HepG2 (cell line): ENCODE results near the gene FEV. TPM values are rescaled to one million over a fixed set of nuclear protein-coding genes. Genes with fewer than 3 reads are reported as not detected.

ENCODE experiments used
- CENPBD1 ChIP-seq: sonication (generic); formaldehyde crosslinking; IDR thresholded peaks from 2 replicates; pipeline ENCODE4 v1.8.0; 2022; ENCODE audit warnings: missing genetic modification reagents, low read depth, mild to moderate bottlenecking, borderline replicate concordance
- KDM4B ChIP-seq: sonication (generic); formaldehyde crosslinking; IDR thresholded peaks from 2 replicates; pipeline ENCODE4 v1.4.0; 2020; ENCODE audit warnings: missing genetic modification reagents
- KDM5B ChIP-seq: sonication (generic); formaldehyde crosslinking; IDR thresholded peaks from 2 replicates; pipeline ENCODE4 v1.4.0; 2020; ENCODE audit warnings: missing genetic modification reagents, mild to moderate bottlenecking, borderline replicate concordance
- MEIS2 ChIP-seq: sonication (generic); formaldehyde crosslinking; IDR thresholded peaks from 2 replicates; pipeline ENCODE4 v1.9.0; 2021; ENCODE audit warnings: mild to moderate bottlenecking, missing genetic modification reagents
- MZF1 ChIP-seq: sonication (generic); formaldehyde crosslinking; IDR thresholded peaks from 2 replicates; pipeline ENCODE4 v1.8.1; 2023; ENCODE audit warnings: mild to moderate bottlenecking, missing genetic modification reagents, borderline replicate concordance
- ONECUT2 ChIP-seq: sonication (generic); formaldehyde crosslinking; IDR thresholded peaks from 2 replicates; pipeline ENCODE4 v1.4.0; 2020; ENCODE audit warnings: missing genetic modification reagents
- PAXIP1 ChIP-seq: sonication (generic); formaldehyde crosslinking; conservative IDR thresholded peaks from 2 replicates; pipeline ENCODE4 v1.4.0; 2020; ENCODE audit warnings: mild to moderate bottlenecking, missing genetic modification reagents, moderate library complexity
- PITX1 ChIP-seq: sonication (generic); formaldehyde crosslinking; IDR thresholded peaks from 2 replicates; pipeline ENCODE4 v1.5.1; 2020; ENCODE audit warnings: mild to moderate bottlenecking, missing genetic modification reagents
- REXO4 ChIP-seq: sonication (generic); formaldehyde crosslinking; IDR thresholded peaks from 2 replicates; pipeline ENCODE4 v1.8.0; 2022; ENCODE audit warnings: missing genetic modification reagents, mild to moderate bottlenecking, borderline replicate concordance
- SETDB1 ChIP-seq: sonication (generic); formaldehyde crosslinking; IDR thresholded peaks from 2 replicates; pipeline ENCODE4 v1.5.1; 2020; ENCODE audit warnings: missing genetic modification reagents, mild to moderate bottlenecking, borderline replicate concordance
- SMAD1 ChIP-seq: sonication (generic); formaldehyde crosslinking; IDR thresholded peaks from 2 replicates; pipeline ENCODE4 v1.4.0; 2020; ENCODE audit warnings: missing genetic modification reagents, low read depth, mild to moderate bottlenecking, borderline replicate concordance
- SYNCRIP ChIP-seq: fragments of 200-400 bp; formaldehyde crosslinking; IDR thresholded peaks from 2 replicates; pipeline ENCODE4 v1.6.1; 2018; ENCODE audit warnings: mild to moderate bottlenecking, low read depth, low read length; ENCODE audit not compliant: insufficient read depth
- TEAD2 ChIP-seq: sonication (generic); formaldehyde crosslinking; IDR thresholded peaks from 2 replicates; pipeline ENCODE4 v1.9.0; 2021; ENCODE audit warnings: missing genetic modification reagents
- ZBTB25 ChIP-seq: IDR thresholded peaks from 2 replicates; pipeline ENCODE4 v1.6.1; 2018; ENCODE audit warnings: missing genetic modification reagents
- ZFP82 ChIP-seq: sonication (generic); formaldehyde crosslinking; IDR thresholded peaks from 2 replicates; pipeline ENCODE4 v1.5.1; 2020; ENCODE audit warnings: mild to moderate bottlenecking, missing genetic modification reagents, borderline replicate concordance
- ZFP91 ChIP-seq: sonication (generic); formaldehyde crosslinking; IDR thresholded peaks from 2 replicates; pipeline ENCODE4 v1.9.0; 2022; ENCODE audit warnings: missing genetic modification reagents, mild to moderate bottlenecking, borderline replicate concordance
- ZNF253 ChIP-seq: sonication (generic); formaldehyde crosslinking; IDR thresholded peaks from 2 replicates; pipeline ENCODE4 v1.8.0; 2022; ENCODE audit warnings: mild to moderate bottlenecking, missing genetic modification reagents, borderline replicate concordance
- ZNF276 ChIP-seq: sonication (generic); formaldehyde crosslinking; IDR thresholded peaks from 2 replicates; pipeline ENCODE4 v1.4.0; 2020; ENCODE audit warnings: mild to moderate bottlenecking, low read depth, missing genetic modification reagents
- ZNF672 ChIP-seq: sonication (generic); formaldehyde crosslinking; IDR thresholded peaks from 2 replicates; pipeline ENCODE4 v1.8.1; 2022; ENCODE audit warnings: missing genetic modification reagents
- ZNF850 ChIP-seq: sonication (generic); formaldehyde crosslinking; conservative IDR thresholded peaks from 2 replicates; pipeline ENCODE4 v1.9.0; 2021; ENCODE audit warnings: mild to moderate bottlenecking, missing genetic modification reagents
- polyA plus RNA-seq, 8 experiments: library from polyadenylated mRNA; depleted of rRNA in 3 of 8; stranded (reverse) in 7 of 8; unstranded in 1 of 8; fragments of >200 nt; fragmentation: Illumina TruSeq in 4 of 8; extraction: Trizol in 4 of 8; gene quantifications; 2 replicates each; pipeline versions ENCODE4 v1.2.1 to v1.2.3, GENCODE V29; 2011 to 2016; ENCODE audit warnings: low read depth in 4 of 8, missing spikeins in 1 of 8, mixed read lengths in 1 of 8; ENCODE audit not compliant: insufficient read depth in 1 of 8
- total RNA-seq, 5 experiments: library from RNA; depleted of rRNA; stranded (reverse); fragments of >200 nt; fragmentation: Illumina TruSeq; extraction: Trizol; gene quantifications; 2 replicates each; pipeline ENCODE4 v1.2.3, GENCODE V29; 2016; ENCODE audit warnings: low read depth in 1 of 5

The FEV gene
- total and polyA plus RNA-seq, 2 of the 13 experiments (the other 11 are each of a cell fraction or from before 2014, with no cell fraction given) = not detected

GRCh38 chr2:218962859-218963492 is 22.0 kb downstream of the FEV start (continued):
- TF ChIP-seq MEIS2 (CRISPR knock-in tag) = peak; percentile 90
- peak; percentile 83; the same call in 1 of the 2 replicates for TF ChIP-seq KDM5B (CRISPR knock-in tag)
- no peak for TF ChIP-seq SYNCRIP
- TF ChIP-seq TEAD2 (CRISPR knock-in tag) = peak; percentile 65; the same call in 1 of the 2 replicates
- TF ChIP-seq KDM4B (CRISPR knock-in tag) = peak; percentile 98; the same call in 1 of the 2 replicates
- TF ChIP-seq ZNF850 (CRISPR knock-in tag) = no peak
- TF ChIP-seq PAXIP1 (CRISPR knock-in tag) = 0 out of 2 replicates have a peak, but pooled peaks have one; percentile 21
- TF ChIP-seq ZNF253 (CRISPR knock-in tag) = peak; percentile 83; the same call in 1 of the 2 replicates
- TF ChIP-seq CENPBD1 (CRISPR knock-in tag) = peak; percentile 85; the same call in 1 of the 2 replicates
- TF ChIP-seq SETDB1 = no peak
- peak; percentile 58; the same call in 1 of the 2 replicates for TF ChIP-seq ONECUT2 (CRISPR knock-in tag)
- TF ChIP-seq ZBTB25 = peak; percentile 88
- peak; percentile 62; the same call in 1 of the 2 replicates for TF ChIP-seq ZFP91 (CRISPR knock-in tag)
- TF ChIP-seq MZF1 = no peak
- TF ChIP-seq SMAD1 (CRISPR knock-in tag) = no peak
- TF ChIP-seq REXO4 = no peak
- TF ChIP-seq ZNF276 = 0 out of 2 replicates have a peak, but pooled peaks have one; percentile 73
- TF ChIP-seq ZNF672 (CRISPR knock-in tag) = no peak
- TF ChIP-seq ZFP82 (CRISPR knock-in tag) = no peak
- TF ChIP-seq PITX1 = peak; percentile 68; the same call in 1 of the 2 replicates
